H9 (cell line): ENCODE measurements around the gene ANGPTL5. TPM values are rescaled to one million over a fixed set of nuclear protein-coding genes. Genes with fewer than 3 reads are reported as not detected.
"Not testable (repeated sequence)": the region's sequence is repeated elsewhere in the genome, so short reads cannot be mapped to it uniquely, and the experiment has no call there.

ENCODE experiments used
- DNase-seq: peaks from one replicate; pipeline ENCODE4 v3.0.0-alpha.2; 2017
- H2AFZ ChIP-seq: one replicate; pipeline ENCODE4 v1.6.1; 2013; ENCODE audit warnings: mild to moderate bottlenecking, low read length, control low read depth, moderate library complexity
- H2AK5ac ChIP-seq: 2 replicates; pipeline ENCODE4 v1.6.1; 2013; ENCODE audit warnings: low read length, control low read depth, mixed read lengths; ENCODE audit not compliant: insufficient read length
- H2BK120ac ChIP-seq: one replicate; pipeline ENCODE4 v1.6.1; 2013; ENCODE audit warnings: low read depth, mild to moderate bottlenecking, low read length, control low read depth, inconsistent platforms; ENCODE audit not compliant: poor library complexity, severe bottlenecking
- H2BK12ac ChIP-seq: 2 replicates; pipeline ENCODE4 v1.6.1; 2013; ENCODE audit warnings: low read length, control low read depth, mixed read lengths, low read depth; ENCODE audit not compliant: insufficient read length
- H2BK15ac ChIP-seq: 2 replicates; pipeline ENCODE4 v1.6.1; 2013; ENCODE audit warnings: low read depth, low read length, control low read depth
- H2BK20ac ChIP-seq: one replicate; pipeline ENCODE4 v1.6.1; 2013; ENCODE audit warnings: low read depth, mild to moderate bottlenecking, low read length, control low read depth, inconsistent platforms; ENCODE audit not compliant: poor library complexity, severe bottlenecking
- H2BK5ac ChIP-seq: 2 replicates; pipeline ENCODE4 v1.6.1; 2013; ENCODE audit warnings: low read length, control low read depth, mixed read lengths; ENCODE audit not compliant: insufficient read length
- H3K14ac ChIP-seq: 2 replicates; pipeline ENCODE4 v1.6.1; 2013; ENCODE audit warnings: low read length, control low read depth; ENCODE audit not compliant: insufficient read depth
- H3K18ac ChIP-seq: 2 replicates; pipeline ENCODE4 v1.6.1; 2013; ENCODE audit warnings: low read depth, mild to moderate bottlenecking, mixed read lengths, low read length, control low read depth; ENCODE audit not compliant: insufficient read length
- H3K23ac ChIP-seq: 2 replicates; pipeline ENCODE4 v1.6.1; 2013; ENCODE audit warnings: low read length, control low read depth, mixed read lengths, low read depth; ENCODE audit not compliant: insufficient read length
- H3K23me2 ChIP-seq: 2 replicates; pipeline ENCODE4 v1.6.1; 2013; ENCODE audit warnings: low read depth, mild to moderate bottlenecking, mixed read lengths, low read length, control low read depth; ENCODE audit not compliant: insufficient read length, poor library complexity, severe bottlenecking
- H3K27ac ChIP-seq: 2 replicates; pipeline ENCODE4 v1.5.1; 2013; ENCODE audit warnings: low read length, control low read depth, mixed read lengths, low read depth; ENCODE audit not compliant: insufficient read length
- H3K27me3 ChIP-seq: 2 replicates; pipeline ENCODE4 v1.6.1; 2013; ENCODE audit warnings: low read length, control low read depth, inconsistent platforms; ENCODE audit not compliant: insufficient read depth
- H3K4ac ChIP-seq: 2 replicates; pipeline ENCODE4 v1.6.1; 2013; ENCODE audit warnings: low read depth, mild to moderate bottlenecking, control low read depth, inconsistent platforms, low read length, moderate library complexity
- H3K4me1 ChIP-seq: 2 replicates; pipeline ENCODE4 v1.6.1; 2013; ENCODE audit warnings: low read length, control low read depth, inconsistent platforms; ENCODE audit not compliant: insufficient read depth
- H3K4me2 ChIP-seq: 2 replicates; pipeline ENCODE4 v1.6.1; 2013; ENCODE audit warnings: low read length, control low read depth, mixed read lengths; ENCODE audit not compliant: insufficient read length, insufficient read depth
- H3K56ac ChIP-seq: 2 replicates; pipeline ENCODE4 v1.6.1; 2013; ENCODE audit warnings: low read depth, mild to moderate bottlenecking, mixed read lengths, low read length, control low read depth; ENCODE audit not compliant: insufficient read length
- H3K79me1 ChIP-seq: 2 replicates; pipeline ENCODE4 v1.6.1; 2013; ENCODE audit warnings: low read depth, mild to moderate bottlenecking, moderate library complexity, low read length, control low read depth, inconsistent platforms; ENCODE audit not compliant: insufficient read depth, poor library complexity, severe bottlenecking
- H3K79me2 ChIP-seq: 2 replicates; pipeline ENCODE4 v1.6.1; 2013; ENCODE audit warnings: low read length, control low read depth, inconsistent platforms; ENCODE audit not compliant: insufficient read depth
- H3K9ac ChIP-seq: 2 replicates; pipeline ENCODE4 v1.6.1; 2013; ENCODE audit warnings: low read length, control low read depth, mixed read lengths; ENCODE audit not compliant: insufficient read length; ENCODE audit errors: extremely low read depth
- H3K9me3 ChIP-seq: one replicate; pipeline ENCODE4 v1.6.1; 2013; ENCODE audit warnings: low read depth, low read length, inconsistent platforms; ENCODE audit not compliant: control insufficient read depth
- H3T11ph ChIP-seq: one replicate; pipeline ENCODE4 v1.6.1; 2013; ENCODE audit warnings: mild to moderate bottlenecking, low read length, control low read depth, inconsistent platforms
- H4K20me1 ChIP-seq: one replicate; pipeline ENCODE4 v1.6.1; 2013; ENCODE audit not compliant: control insufficient read depth, insufficient read length, insufficient read depth
- H4K5ac ChIP-seq: 2 replicates; pipeline ENCODE4 v1.6.1; 2013; ENCODE audit warnings: low read depth, mild to moderate bottlenecking, mixed read lengths, low read length, control low read depth; ENCODE audit not compliant: insufficient read length
- H4K8ac ChIP-seq: replicated peaks from 2 replicates; pipeline ENCODE4 v1.6.1; 2013; ENCODE audit warnings: low read length, control low read depth, mixed read lengths, low read depth; ENCODE audit not compliant: insufficient read length
- H4K91ac ChIP-seq: 2 replicates; pipeline ENCODE4 v1.6.1; 2013; ENCODE audit warnings: low read depth, mild to moderate bottlenecking, moderate library complexity, mixed read lengths, low read length, control low read depth; ENCODE audit not compliant: insufficient read length
- H3K27ac Mint-ChIP-seq, 3 experiments: 2 replicates in 2 of 3; 3 replicates in 1 of 3; pipeline ENCODE4 v1.8.0; 2020 to 2021; ENCODE audit warnings: mixed read lengths in 3 of 3, mild to moderate bottlenecking in 1 of 3, moderate library complexity in 1 of 3
- H3K27me3 Mint-ChIP-seq: 2 replicates; pipeline ENCODE4 v1.8.0; 2021; ENCODE audit warnings: low read depth, mild to moderate bottlenecking, moderate library complexity, mixed read lengths
- H3K36me3 Mint-ChIP-seq, 3 experiments: 2 replicates in 2 of 3; 3 replicates in 1 of 3; pipeline ENCODE4 v1.8.0; 2020 to 2021; ENCODE audit warnings: low read depth in 3 of 3, mixed read lengths in 3 of 3; ENCODE audit not compliant: insufficient read depth in 1 of 3
- H3K4me1 Mint-ChIP-seq, 2 experiments: 2 replicates each; pipeline ENCODE4 v1.8.0; 2020; ENCODE audit warnings: mixed read lengths in 2 of 2
- H3K4me3 Mint-ChIP-seq, 2 experiments: 2 replicates in 1 of 2; 3 replicates in 1 of 2; pipeline ENCODE4 v1.8.0; 2020 to 2021; ENCODE audit warnings: mild to moderate bottlenecking in 2 of 2, mixed read lengths in 2 of 2, moderate library complexity in 1 of 2
- H3K9me3 Mint-ChIP-seq, 2 experiments: 2 replicates in 1 of 2; 3 replicates in 1 of 2; pipeline ENCODE4 v1.8.0; 2020; ENCODE audit warnings: mild to moderate bottlenecking in 2 of 2, mixed read lengths in 2 of 2, moderate library complexity in 1 of 2
- WGBS: extraction: QIAGEN DNeasy Blood & Tissue Kit; methylation state at CpG from one replicate; pipeline ENCODE4 v1.1.7; 2013; ENCODE audit warnings: missing lambda C conversion rate, low lambda C conversion rate, mixed read lengths; ENCODE audit not compliant: insufficient read length; ENCODE audit errors: extremely low coverage; 5-methylcytosine and 5-hydroxymethylcytosine counted together
- total RNA-seq: library from RNA; stranded (reverse); gene quantifications from 2 replicates; pipeline ENCODE4 v1.2.1, GENCODE V29; 2021
- TF ChIP-seq, protein P1 (sequence below): fragments of 200-600 bp; sonication (generic); conservative IDR thresholded peaks from 3 replicates; pipeline ENCODE4 v1.8.0; 2021; ENCODE audit warnings: antibody characterized with exemption, mild to moderate bottlenecking

ANGPTL5 gene
- total RNA-seq, 1 experiment from 2014 or later: not detected

- not testable (repeated sequence) for H4K8ac ChIP-seq, DNase-seq, H3K79me2 ChIP-seq, H3K27me3 ChIP-seq, H2BK5ac ChIP-seq, H3T11ph ChIP-seq, H3K14ac ChIP-seq, H3K9me3 ChIP-seq, H3K56ac ChIP-seq, H3K18ac ChIP-seq, H4K5ac ChIP-seq, H3K4me3 Mint-ChIP-seq, H3K4me1 ChIP-seq, H3K9ac ChIP-seq, H4K20me1 ChIP-seq, H3K4ac ChIP-seq, H3K23ac ChIP-seq, H2AFZ ChIP-seq, H2BK15ac ChIP-seq, H3K27ac ChIP-seq, H3K23me2 ChIP-seq, H3K27me3 Mint-ChIP-seq, H2AK5ac ChIP-seq, H3K4me1 Mint-ChIP-seq, H2BK120ac ChIP-seq, H2BK12ac ChIP-seq, H4K91ac ChIP-seq, H2BK20ac ChIP-seq, H3K4me2 ChIP-seq, H3K79me1 ChIP-seq, H3K27ac Mint-ChIP-seq
- TF ChIP-seq, protein P1, sequence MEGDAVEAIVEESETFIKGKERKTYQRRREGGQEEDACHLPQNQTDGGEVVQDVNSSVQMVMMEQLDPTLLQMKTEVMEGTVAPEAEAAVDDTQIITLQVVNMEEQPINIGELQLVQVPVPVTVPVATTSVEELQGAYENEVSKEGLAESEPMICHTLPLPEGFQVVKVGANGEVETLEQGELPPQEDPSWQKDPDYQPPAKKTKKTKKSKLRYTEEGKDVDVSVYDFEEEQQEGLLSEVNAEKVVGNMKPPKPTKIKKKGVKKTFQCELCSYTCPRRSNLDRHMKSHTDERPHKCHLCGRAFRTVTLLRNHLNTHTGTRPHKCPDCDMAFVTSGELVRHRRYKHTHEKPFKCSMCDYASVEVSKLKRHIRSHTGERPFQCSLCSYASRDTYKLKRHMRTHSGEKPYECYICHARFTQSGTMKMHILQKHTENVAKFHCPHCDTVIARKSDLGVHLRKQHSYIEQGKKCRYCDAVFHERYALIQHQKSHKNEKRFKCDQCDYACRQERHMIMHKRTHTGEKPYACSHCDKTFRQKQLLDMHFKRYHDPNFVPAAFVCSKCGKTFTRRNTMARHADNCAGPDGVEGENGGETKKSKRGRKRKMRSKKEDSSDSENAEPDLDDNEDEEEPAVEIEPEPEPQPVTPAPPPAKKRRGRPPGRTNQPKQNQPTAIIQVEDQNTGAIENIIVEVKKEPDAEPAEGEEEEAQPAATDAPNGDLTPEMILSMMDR: peak; percentile 22; the same call in 1 of the 3 replicates
- no CpG with 5 or more reads among the region's 11 CpGs for WGBS
- peaks cover 4 to 22% (median 19%) of the 10 kb centered on the region in 3 experiments for H3K36me3 Mint-ChIP-seq
- peaks cover 16 to 24% of the 10 kb centered on the region in 2 experiments for H3K9me3 Mint-ChIP-seq
Observed at GRCh38 chr11:101852260-101852659, 64.1 kb downstream of the ANGPTL5 start.
